Parathyroid adenoma (tissue), 2 donors: ENCODE measurements around the gene G2E3.
"Not testable (repeated sequence)": the region's sequence is repeated elsewhere in the genome, so short reads cannot be mapped to it uniquely, and the experiment has no call there.

Experiments
- H2AFZ ChIP-seq: fragments of 300-600 bp; sonication (generic); one replicate; pipeline ENCODE4 v1.7.0; 2017; ENCODE audit warnings: antibody characterized with exemption, mild to moderate bottlenecking
- H3K27ac ChIP-seq: fragments of 300-600 bp; sonication (generic); one replicate; pipeline ENCODE4 v1.7.0; 2017
- H3K27me3 ChIP-seq: fragments of 300-600 bp; sonication (generic); one replicate; pipeline ENCODE4 v1.7.0; 2017; ENCODE audit warnings: low read length; ENCODE audit not compliant: control insufficient read depth, insufficient read depth
- H3K36me3 ChIP-seq: fragments of 300-600 bp; sonication (generic); one replicate; pipeline ENCODE4 v1.7.0; 2017; ENCODE audit warnings: low read length; ENCODE audit not compliant: control insufficient read depth, insufficient read depth
- H3K4me1 ChIP-seq: fragments of 300-600 bp; sonication (generic); one replicate; pipeline ENCODE4 v1.7.0; 2017; ENCODE audit warnings: control low read depth
- H3K4me2 ChIP-seq: fragments of 300-600 bp; sonication (generic); one replicate; pipeline ENCODE4 v1.7.0; 2017; ENCODE audit warnings: low read length
- H3K4me3 ChIP-seq: fragments of 300-600 bp; sonication (generic); one replicate; pipeline ENCODE4 v1.7.0; 2017; ENCODE audit warnings: low read depth, low read length
- H3K79me2 ChIP-seq: fragments of 300-600 bp; sonication (generic); one replicate; pipeline ENCODE4 v1.7.0; 2017; ENCODE audit warnings: control low read depth
- H3K9ac ChIP-seq: fragments of 300-600 bp; sonication (generic); one replicate; pipeline ENCODE4 v1.7.0; 2017; ENCODE audit warnings: mild to moderate bottlenecking
- H3K9me3 ChIP-seq: fragments of 300-600 bp; sonication (generic); one replicate; pipeline ENCODE4 v1.7.0; 2017; ENCODE audit warnings: low read length; ENCODE audit not compliant: control insufficient read depth
- CTCF ChIP-seq: fragments of 300-600 bp; sonication (generic); IDR thresholded peaks from one replicate; pipeline ENCODE4 v1.7.0; 2017; ENCODE audit warnings: antibody characterized with exemption, mild to moderate bottlenecking
- donor health status: primary hyperparathyroidism.

Gene G2E3

DNA sequence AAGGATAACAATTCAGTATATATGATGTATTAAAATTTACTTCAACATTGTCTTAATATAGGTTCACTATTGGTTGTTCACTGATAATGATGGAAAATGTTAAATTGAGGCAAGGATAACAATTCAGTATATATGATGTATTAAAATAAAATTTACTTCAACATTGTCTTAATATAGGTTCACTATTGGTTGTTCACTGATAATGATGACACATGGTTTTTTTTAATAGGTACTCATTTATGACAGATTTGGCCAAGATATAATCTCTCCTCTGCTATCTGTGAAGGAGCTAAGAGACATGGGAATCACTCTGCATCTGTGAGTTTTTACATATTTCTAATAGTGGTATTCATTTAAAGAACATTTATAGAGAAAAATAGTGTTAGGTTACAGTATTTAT, 71.3 kb downstream of the G2E3 start:
- Histone ChIP-seq H3K9ac (no peak overlapping the region), H3K9me3 (no peaks in the 10 kb centered on the region), H3K27me3 (no peaks in the 10 kb centered on the region), H3K79me2 (peaks cover 18% of the 10 kb centered on the region), H3K4me1 (no peaks in the 10 kb centered on the region), H3K27ac (no peak overlapping the region), H3K4me3 (no peak overlapping the region), H3K36me3 (no peaks in the 10 kb centered on the region), H2AFZ (no peak overlapping the region), H3K4me2 (no peak overlapping the region)
- TF ChIP-seq CTCF = no peak

- no peak overlapping the region for H3K27ac ChIP-seq
- no peak for TF ChIP-seq CTCF
- H2AFZ ChIP-seq = no peak overlapping the region
Measured at GRCh38 chr14:30632730-30633129, 73.8 kb downstream of the G2E3 start.

DNA sequence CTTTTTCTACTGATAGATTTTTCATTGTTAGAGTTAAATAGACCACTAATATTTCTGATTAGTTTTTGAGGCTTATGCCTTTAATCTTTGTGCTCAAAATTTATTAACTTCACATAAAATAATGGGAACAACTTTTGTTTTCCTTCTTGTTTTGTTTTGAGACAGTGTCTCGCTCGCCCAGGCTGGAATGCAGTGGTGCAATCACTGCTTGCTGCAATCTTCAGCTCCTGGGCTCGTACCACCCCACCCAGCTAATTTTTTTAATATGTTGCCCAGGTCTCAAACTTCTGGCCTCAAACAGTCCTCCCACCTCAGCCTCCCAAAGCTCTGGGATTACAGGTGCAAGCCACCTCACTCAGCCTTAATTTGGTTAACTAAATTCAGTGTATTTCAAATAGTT, 80.0 kb downstream of the G2E3 start:
- peaks cover under 1% of the 10 kb centered on the region for H3K79me2 ChIP-seq
- H3K27ac ChIP-seq = no peak overlapping the region
- H3K9me3 ChIP-seq = no peaks in the 10 kb centered on the region
- H3K4me1 ChIP-seq = no peaks in the 10 kb centered on the region
- no peak overlapping the region for H2AFZ ChIP-seq
- no peak for TF ChIP-seq CTCF
- H3K27me3 ChIP-seq = no peaks in the 10 kb centered on the region
- no peak overlapping the region for H3K4me3 ChIP-seq
- H3K9ac ChIP-seq = no peak overlapping the region
- H3K36me3 ChIP-seq = no peaks in the 10 kb centered on the region
- H3K4me2 ChIP-seq = no peak overlapping the region

More at GRCh38 chr14:30632730-30633129, 73.8 kb downstream of the G2E3 start:
- Histone ChIP-seq H3K9me3 (no peaks in the 10 kb centered on the region), H3K27me3 (no peaks in the 10 kb centered on the region), H3K4me3 (no peak overlapping the region), H3K79me2 (peaks cover 10% of the 10 kb centered on the region), H3K36me3 (no peaks in the 10 kb centered on the region), H3K4me2 (no peak overlapping the region), H3K4me1 (no peaks in the 10 kb centered on the region), H3K9ac (no peak overlapping the region)

DNA sequence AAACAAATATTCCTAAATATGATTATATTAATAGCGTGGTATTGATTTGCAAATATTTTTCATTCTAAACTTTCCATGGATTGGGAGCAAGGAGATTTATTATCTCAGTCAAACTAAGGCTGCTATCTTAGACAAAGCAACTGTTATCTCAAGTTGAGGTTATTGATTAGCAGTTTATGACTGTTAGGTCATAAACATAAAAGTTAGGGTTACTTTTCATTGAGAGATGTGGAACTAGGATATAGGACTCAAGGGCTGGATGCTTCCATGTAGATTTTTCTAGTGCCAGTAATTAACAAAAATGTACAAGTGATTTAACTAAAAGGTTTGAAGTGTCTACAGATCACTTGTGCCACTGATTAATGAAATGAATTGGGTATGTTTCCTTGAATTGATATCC, 82.2 kb downstream of the G2E3 start:
- TF ChIP-seq CTCF = no peak
- Histone ChIP-seq H3K9ac (no peak overlapping the region), H3K4me3 (no peak overlapping the region), H3K79me2 (peaks cover 15% of the 10 kb centered on the region), H3K4me1 (no peaks in the 10 kb centered on the region), H3K9me3 (no peaks in the 10 kb centered on the region), H3K27me3 (no peaks in the 10 kb centered on the region), H2AFZ (no peak overlapping the region), H3K36me3 (no peaks in the 10 kb centered on the region), H3K27ac (no peak overlapping the region), H3K4me2 (no peak overlapping the region)

GRCh38 chr14:30644462-30644861, 85.5 kb downstream of the G2E3 start:
- not testable (repeated sequence) for H3K9ac ChIP-seq, H3K36me3 ChIP-seq, H3K4me3 ChIP-seq, H3K4me1 ChIP-seq, H3K9me3 ChIP-seq, H3K4me2 ChIP-seq, H3K27ac ChIP-seq, H2AFZ ChIP-seq, H3K27me3 ChIP-seq
- peaks cover 15% of the 10 kb centered on the region for H3K79me2 ChIP-seq
